Myometrial cell (primary cell): Measurements from ENCODE around the gene SLC13A2. TPM values are rescaled to one million over a fixed set of nuclear protein-coding genes. Genes with fewer than 3 reads are reported as not detected.

Experiments
- total RNA-seq: library from RNA; depleted of rRNA; stranded (reverse); fragments of >200 nt; gene quantifications from 2 replicates; pipeline ENCODE4 v1.2.3, GENCODE V29; 2015

SLC13A2 gene
- total RNA-seq = not detected in 2 replicates

GRCh38 chr17:28473542-28473941 is at the start of gene SLC13A2:
Gene SLC13A2, plus strand, starts transcription at chr17:28473644. Its CDS starts 69 bp downstream, at chr17:28473713.

GRCh38 chr17:28505986-28506665 is 32.7 kb downstream of the SLC13A2 start, which contains the start of gene FOXN1:
Gene FOXN1, plus strand, starts transcription at chr17:28506348. Its CDS starts 17,622 bp downstream, at chr17:28523970.

Other genes with a start within 250 kb of the SLC13A2 start
- 42.7 and 48.0 TPM in 2 replicates for gene TMEM97, start 154.4 kb upstream of the SLC13A2 start, total RNA-seq
- 49.3 and 64.5 TPM in 2 replicates for gene IFT20, start 138.2 kb upstream of the SLC13A2 start, total RNA-seq
- gene TNFAIP1, start 137.9 kb upstream of the SLC13A2 start, total RNA-seq = 30.6 and 32.4 TPM in 2 replicates
- gene POLDIP2, start 116.1 kb upstream of the SLC13A2 start, total RNA-seq = 147 and 150 TPM in 2 replicates
- gene SEBOX, start 108.4 kb upstream of the SLC13A2 start, total RNA-seq = not detected in 2 replicates
- gene VTN, start 103.3 kb upstream of the SLC13A2 start, total RNA-seq = 0.29 and 1.4 TPM in 2 replicates
- gene SARM1, start 102.0 kb upstream of the SLC13A2 start, total RNA-seq = 4.6 and 5.8 TPM in 2 replicates
- 4.0 and 4.1 TPM in 2 replicates for gene SLC46A1, start 67.4 kb upstream of the SLC13A2 start, total RNA-seq
- not detected in 2 replicates for gene FOXN1, start 32.7 kb downstream of the SLC13A2 start, total RNA-seq
- 31.1 and 37.2 TPM in 2 replicates for gene UNC119, start 79.0 kb downstream of the SLC13A2 start, total RNA-seq
- gene PIGS, start 97.9 kb downstream of the SLC13A2 start, total RNA-seq = 57.8 and 64.9 TPM in 2 replicates
- gene ALDOC, start 103.3 kb downstream of the SLC13A2 start, total RNA-seq = 102 and 110 TPM in 2 replicates
- 43.2 and 48.1 TPM in 2 replicates for gene SPAG5, start 125.4 kb downstream of the SLC13A2 start, total RNA-seq
- 0.35 and 0.58 TPM in 2 replicates for gene RSKR, start 140.5 kb downstream of the SLC13A2 start, total RNA-seq
- gene BLTP2, start 171.5 kb downstream of the SLC13A2 start, total RNA-seq = 88.2 and 114 TPM in 2 replicates
- 49.6 and 55.3 TPM in 2 replicates for gene SDF2, start 188.3 kb downstream of the SLC13A2 start, total RNA-seq
- gene SUPT6H, start 188.6 kb downstream of the SLC13A2 start, total RNA-seq = 19.6 and 24.1 TPM in 2 replicates
- 0.18 and 2.3 TPM in 2 replicates for gene PROCA1, start 238.2 kb downstream of the SLC13A2 start, total RNA-seq
- gene RAB34, start 244.2 kb downstream of the SLC13A2 start, total RNA-seq = 403 and 461 TPM in 2 replicates
- 511 and 592 TPM in 2 replicates for gene RPL23A, start 246.3 kb downstream of the SLC13A2 start, total RNA-seq